RPMI7951 (cell line): ENCODE measurements around the gene METTL1. TPM values are rescaled to one million over a fixed set of nuclear protein-coding genes. Genes with fewer than 3 reads are reported as not detected.

ENCODE experiments used
- DNase-seq: peaks from one replicate; pipeline ENCODE4 v3.0.0-alpha.2; 2012; ENCODE audit warnings: low read depth
- total RNA-seq: library from RNA; depleted of rRNA; stranded (reverse); fragments of >200 nt; shearing (Covaris generic); gene quantifications from 2 replicates; pipeline ENCODE4 v1.2.3, GENCODE V29; 2014

The METTL1 gene
- total RNA-seq, 1 experiment from 2014 or later = 8.8 TPM

DNA sequence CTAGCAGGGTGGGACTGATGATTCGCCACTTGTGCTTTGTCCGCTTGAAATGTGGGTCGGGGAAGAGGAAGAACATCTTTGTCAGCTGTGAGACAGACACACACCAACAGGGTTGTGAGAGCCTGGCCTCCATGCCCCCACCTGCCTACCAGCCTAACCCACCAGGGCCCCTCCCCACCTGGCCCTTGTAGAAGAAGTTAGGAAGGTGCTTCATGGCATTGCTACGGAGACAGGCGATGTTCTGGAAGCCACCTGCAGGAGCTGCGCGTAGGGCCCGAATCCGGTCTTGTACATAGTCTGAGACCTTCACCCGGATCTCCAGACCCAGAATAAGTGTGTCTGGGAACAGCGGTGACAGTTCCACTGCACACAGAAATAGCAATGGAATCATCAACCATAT, 2.3 kb downstream of the METTL1 start:
- no peak for DNase-seq

DNA sequence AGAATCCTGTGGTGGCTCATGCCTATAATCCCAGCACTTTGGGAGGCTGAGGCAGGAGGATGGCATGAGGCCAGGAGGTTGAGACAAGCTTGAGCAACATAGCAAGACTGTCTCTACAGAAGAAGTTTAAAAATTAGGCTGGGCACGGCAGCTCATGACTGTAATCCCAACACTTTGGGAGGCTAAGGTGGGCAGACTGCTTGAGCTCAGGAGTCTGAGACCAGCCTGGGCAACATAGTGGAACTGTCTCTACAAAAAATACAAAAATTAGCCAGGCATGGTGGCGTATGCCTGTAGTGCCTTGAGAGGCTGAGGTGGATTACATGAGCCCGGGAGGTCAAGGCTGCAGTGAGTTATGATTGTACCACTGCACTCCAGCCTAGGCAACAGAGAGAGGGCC, 4.0 kb downstream of the METTL1 start:
- no peak for DNase-seq

GRCh38 chr12:57767305-57767698, 4.6 kb downstream of the METTL1 start:
- DNase-seq = no peak

DNA sequence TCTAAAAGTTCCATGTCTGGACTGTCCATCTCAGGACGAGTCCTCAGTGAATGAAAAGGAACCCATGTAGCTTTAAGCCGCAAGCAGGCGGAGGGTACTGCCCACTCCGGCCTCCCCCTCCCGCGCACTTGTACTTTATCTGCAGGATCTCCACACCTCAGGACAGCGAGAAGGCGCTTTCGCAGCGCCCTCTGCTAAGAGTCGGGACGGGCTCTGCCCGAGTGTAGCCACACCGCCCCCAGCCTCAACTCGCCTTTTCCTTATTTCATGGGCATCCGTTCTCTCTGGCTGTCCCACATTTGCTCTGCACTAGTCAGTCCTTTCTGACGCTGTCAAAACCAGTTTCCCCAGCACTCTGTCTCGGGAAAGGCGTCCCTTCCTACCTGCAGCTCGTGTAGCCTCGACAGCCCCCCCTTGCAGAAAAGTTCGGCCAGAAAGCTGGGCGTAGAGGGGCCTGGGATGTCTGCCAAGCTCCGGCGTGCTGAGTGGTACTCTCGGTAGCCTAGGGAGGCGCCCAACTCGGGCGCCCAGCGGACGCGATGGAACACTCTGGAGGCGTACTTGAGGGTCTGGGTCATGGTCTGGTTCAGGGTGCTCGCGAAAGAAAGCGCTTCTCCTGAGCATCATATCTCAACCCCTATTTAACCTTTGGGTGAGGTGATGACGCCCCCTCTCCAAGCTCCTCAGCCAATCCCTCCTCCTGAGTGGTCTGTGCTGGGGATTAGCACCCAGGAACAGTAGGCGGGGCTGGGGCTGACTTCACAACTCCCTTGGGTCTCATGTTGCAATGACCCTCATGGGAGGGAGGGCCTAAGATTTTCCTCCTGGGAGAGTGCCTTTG, 5.2 kb downstream of the METTL1 start, which contains the start of gene CYP27B1:
Gene CYP27B1, minus strand, starts transcription at position 615 of the 841 bp plus-strand sequence. Its CDS starts 37 bp downstream, at position 578.
- DNase-seq = peak; percentile 32

DNA sequence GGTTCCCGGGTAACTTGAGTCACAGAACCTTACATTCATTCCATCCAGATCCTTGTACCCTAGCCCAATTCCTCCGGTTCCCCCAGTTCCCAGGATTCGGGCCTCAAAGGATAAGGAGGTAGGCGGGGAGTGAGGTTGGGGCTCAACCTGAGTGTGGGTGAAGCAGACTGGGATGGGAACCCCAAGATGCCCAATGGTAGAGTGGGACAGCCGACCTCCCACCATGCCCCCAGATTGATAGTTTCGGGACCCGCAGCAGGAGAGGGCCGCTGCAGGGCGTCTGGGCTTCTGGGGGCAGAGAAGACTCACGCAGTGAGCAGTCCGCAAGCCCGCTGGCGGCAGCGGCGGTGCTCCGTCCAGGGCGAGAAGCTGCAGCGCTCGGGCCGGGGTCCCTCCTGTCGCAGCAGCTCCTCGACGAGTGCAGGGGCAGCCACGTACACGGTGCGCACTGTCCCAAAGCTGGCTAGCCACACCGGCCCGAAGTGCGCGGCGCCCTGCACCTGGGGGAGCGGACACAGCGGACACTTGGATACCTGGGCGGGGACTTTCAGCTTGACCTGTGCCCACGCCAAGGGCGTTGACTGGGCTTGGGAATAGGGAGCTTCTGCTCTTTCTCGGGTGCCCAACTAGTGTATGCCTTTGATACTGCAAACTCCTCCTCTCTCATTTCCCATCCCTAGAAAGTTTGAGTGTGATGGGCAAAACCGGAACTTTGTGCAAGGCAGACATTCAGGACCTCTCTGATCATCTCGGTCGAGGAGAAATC, 6.0 kb downstream of the METTL1 start:
- DNase-seq = no peak

DNA sequence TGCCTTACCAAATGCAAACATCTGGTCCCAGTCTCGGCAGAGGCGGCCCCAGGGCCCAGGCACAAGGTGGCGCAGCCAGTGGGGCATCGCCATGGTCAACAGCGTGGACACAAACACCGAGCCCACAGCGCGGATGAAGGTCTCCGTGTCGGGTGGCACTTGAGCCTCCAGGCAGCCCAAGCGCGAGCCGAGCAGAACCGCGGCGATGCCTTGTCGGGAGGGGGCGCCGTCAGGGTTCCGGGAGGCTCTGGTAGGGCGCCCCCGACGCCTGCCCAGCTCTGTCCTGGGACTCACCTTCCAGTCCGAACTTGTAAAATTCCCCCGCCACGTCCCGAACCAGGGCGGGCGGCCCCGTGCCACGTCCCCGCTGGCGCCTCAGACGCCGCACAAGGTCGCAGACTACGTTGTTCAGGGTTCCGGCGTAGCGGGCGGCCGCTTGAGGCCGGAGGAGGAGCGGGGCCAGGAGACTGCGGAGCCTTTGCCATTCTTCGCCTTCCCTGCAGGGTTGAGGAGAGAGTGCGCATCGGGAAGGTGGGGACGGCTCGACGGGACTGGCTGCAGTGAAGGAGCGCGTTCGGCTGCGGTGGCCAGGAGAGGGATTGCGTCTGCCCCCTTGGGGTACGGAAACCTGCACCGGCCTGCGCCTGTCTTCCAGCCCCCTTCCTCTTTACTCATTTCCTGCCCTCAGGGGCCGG, 6.8 kb downstream of the METTL1 start:
- DNase-seq = peak; percentile 51

GRCh38 chr12:57764662-57765002, 7.3 kb downstream of the METTL1 start:
- no peak for DNase-seq

DNA sequence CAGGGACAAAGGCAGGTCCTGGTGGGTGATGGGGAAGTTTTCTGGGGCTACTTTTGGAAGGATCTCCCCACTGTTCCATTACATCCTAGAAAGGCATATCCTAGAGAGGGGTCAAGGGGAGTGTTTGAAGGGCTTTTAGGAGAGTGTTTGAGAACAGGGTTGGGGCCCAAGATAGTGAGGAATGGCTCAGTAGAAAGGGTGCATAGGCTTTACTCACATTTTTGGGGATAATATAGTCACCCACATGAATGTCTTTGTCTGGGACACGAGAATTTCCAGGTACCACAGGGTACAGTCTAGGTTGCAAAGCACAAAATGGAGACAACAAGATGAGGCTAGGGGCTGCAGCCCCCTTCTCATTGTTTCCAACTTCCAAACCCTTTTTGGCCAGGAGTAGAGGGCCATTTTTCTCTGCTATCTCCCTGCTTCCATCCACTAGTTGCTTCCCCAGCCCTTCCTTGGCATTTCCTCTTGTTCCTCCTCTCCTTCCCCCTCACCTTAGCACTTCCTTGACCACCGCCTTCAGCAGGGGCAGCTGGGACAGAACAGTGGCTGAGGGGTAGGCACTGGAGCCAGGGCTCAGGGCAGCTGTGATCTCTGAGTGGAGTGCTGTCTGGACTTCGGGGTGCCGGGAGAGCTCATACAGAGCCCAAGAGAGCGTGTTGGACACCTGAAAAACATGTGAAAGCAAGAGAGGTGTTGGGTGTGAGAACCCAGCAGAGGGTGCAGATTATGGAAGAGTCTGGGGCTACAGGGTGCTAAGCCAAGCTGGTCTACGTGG, 7.8 kb downstream of the METTL1 start:
- DNase-seq = no peak

GRCh38 chr12:57762463-57762862, 9.4 kb downstream of the METTL1 start:
- no peak for DNase-seq

GRCh38 chr12:57761391-57761998, 10.4 kb downstream of the METTL1 start:
- DNase-seq = no peak

- DNase-seq = no peak
These were observed 11.4 kb downstream of the METTL1 start for GRCh38 chr12:57760347-57760982.

GRCh38 chr12:57759360-57759980, 12.4 kb downstream of the METTL1 start:
- no peak for DNase-seq

DNA sequence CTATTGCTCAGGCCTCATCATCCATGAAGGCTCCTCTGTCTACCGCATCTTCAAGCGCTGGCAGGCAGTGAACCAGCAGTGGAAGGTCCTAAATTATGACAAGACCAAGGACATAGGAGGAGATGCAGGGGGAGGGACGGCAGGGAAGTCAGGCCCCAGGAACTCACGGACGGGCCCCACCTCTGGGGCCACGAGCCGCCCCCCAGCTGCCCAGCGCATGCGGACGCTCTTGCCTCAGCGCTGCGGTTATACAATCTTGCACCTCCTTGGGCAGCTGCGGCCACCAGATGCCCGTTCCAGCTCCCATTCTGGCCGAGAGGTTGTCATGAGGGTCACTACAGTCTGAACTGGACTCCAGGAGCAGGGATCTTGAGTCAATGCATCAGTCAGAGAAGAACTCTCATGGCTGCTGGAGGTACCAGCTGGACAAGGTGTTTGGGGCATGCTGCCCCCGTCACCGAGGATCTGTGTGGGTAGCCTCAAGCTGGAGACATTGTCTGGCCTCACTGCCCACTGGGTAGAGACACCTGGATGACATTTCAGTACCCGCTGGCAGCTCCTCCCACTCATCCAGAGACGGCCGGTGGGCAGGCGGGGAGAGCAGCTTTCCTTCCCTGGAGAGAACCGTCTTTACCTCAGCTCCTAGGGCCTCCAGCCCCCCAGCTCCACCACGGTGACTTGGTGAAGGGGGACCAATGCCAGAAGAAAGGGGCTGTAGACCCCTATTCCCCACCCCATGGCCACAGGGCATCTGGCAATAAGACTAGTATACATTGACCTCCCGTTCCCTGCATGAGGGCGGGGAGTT, 13.1 kb downstream of the METTL1 start:
- DNase-seq = no peak

DNA sequence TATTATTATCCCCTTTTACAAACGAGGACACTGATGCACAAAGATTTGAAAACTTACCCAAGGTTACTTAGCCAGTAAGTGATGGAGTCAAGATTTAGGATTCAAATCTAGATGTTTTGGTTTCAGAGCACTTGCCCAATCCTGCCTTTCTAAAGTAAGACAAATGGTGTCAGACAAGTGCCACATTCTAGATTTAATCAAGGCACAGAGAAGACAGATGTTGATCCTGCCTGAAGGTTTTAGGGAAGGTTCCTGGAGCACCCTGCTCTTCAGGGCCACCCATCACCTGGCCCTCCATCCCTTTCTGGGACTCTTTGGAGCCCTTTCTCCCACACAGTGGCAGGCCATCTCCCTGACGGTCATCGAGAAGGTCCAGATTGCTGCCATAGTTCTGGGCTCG, 14.1 kb downstream of the METTL1 start:
- DNase-seq = no peak

DNA sequence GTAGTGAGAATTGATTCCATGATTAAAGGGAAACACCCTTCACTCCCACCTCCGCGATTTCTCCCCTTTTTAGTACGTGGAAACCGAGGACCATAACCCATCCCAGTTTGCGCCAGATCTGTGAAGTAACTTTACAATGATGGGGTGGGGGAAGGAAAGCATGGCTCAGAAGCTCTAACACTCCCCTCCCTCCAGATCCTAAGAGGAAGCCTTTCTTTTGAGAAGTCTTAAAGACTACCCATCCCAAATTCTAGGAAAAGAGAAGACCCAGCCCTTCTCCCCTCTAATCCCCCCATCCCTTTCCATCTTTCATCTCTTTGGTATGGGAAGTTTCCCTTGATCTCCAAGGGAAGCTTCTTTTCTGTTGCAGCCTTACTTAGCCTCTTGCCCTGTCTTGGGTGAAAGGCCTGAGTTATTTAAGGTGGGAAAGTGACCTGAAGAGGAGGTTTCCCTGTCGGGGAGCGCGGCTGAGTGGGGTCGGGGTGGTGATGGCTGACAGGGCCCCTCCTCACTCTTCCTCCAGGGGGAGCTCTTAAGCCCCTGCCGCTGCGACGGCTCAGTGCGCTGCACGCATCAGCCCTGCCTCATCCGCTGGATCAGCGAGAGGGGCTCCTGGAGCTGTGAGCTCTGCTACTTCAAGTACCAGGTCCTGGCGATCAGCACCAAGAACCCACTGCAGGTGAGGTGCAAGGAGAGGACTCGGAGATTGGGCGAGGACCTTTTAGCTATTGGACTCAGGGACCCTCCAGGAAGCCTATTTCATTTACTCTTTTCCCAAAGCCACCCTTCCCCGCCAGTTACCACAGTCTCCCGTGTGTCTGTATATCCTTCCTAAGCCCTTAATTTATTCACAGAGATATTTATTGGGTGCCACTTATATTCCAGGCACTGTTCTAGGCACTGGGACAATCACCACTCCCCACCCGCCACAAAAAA, 15.2 kb downstream of the METTL1 start:
- DNase-seq = peak; percentile 36

- no peak for DNase-seq
These were observed 16.2 kb downstream of the METTL1 start for GRCh38 chr12:57755454-57756372.

- DNase-seq = no peak
These were observed 16.8 kb downstream of the METTL1 start for GRCh38 chr12:57755194-57755453.
